HG03469 (cell line): ENCODE measurements around the gene IGSF8.

ENCODE experiments used
- ATAC-seq: cut with Tn5 transposase; IDR thresholded peaks from one replicate; pipeline ENCODE4 v1.9.1; 2021; ENCODE audit warnings: mild to moderate bottlenecking, moderate library complexity, moderate number of reproducible peaks; ENCODE audit not compliant: unreplicated experiment

The IGSF8 gene

GRCh38 chr1:160089883-160090282 lies 8.5 kb downstream of the IGSF8 start:
- ATAC-seq = no peak

GRCh38 chr1:160087118-160087662 lies 11.2 kb downstream of the IGSF8 start:
- no peak for ATAC-seq

GRCh38 chr1:160086456-160086892 lies 11.9 kb downstream of the IGSF8 start:
- no peak for ATAC-seq

- no peak for ATAC-seq
Observed at GRCh38 chr1:160085686-160086455, 12.5 kb downstream of the IGSF8 start.

GRCh38 chr1:160084771-160085321 lies 13.6 kb downstream of the IGSF8 start:
- ATAC-seq = no peak

GRCh38 chr1:160083968-160084770 lies 14.2 kb downstream of the IGSF8 start:
- no peak for ATAC-seq

GRCh38 chr1:160082926-160083325 lies 15.5 kb downstream of the IGSF8 start:
- ATAC-seq = no peak

- ATAC-seq = no peak
Observed at GRCh38 chr1:160082487-160082886, 15.9 kb downstream of the IGSF8 start.

GRCh38 chr1:160081261-160081936 lies 17.0 kb downstream of the IGSF8 start, which contains the start of gene KCNJ9:
Gene KCNJ9 (plus strand): TSS chr1:160081538. CDS start chr1:160084031, 2,493 bp downstream.
- ATAC-seq = no peak

GRCh38 chr1:160080381-160081100 lies 17.9 kb downstream of the IGSF8 start:
- no peak for ATAC-seq

GRCh38 chr1:160079448-160079847 lies 19.0 kb downstream of the IGSF8 start:
- ATAC-seq = no peak

GRCh38 chr1:160078512-160079195 lies 19.8 kb downstream of the IGSF8 start:
- ATAC-seq = peak; percentile 52

- ATAC-seq = no peak
Observed at GRCh38 chr1:160077486-160077885, 20.9 kb downstream of the IGSF8 start.

GRCh38 chr1:160076295-160076694 lies 22.1 kb downstream of the IGSF8 start:
- ATAC-seq = no peak

GRCh38 chr1:160075836-160076235 lies 22.6 kb downstream of the IGSF8 start:
- ATAC-seq = no peak

GRCh38 chr1:160074865-160075264 lies 23.6 kb downstream of the IGSF8 start:
- no peak for ATAC-seq

- no peak for ATAC-seq
Observed at GRCh38 chr1:160071289-160071688, 27.1 kb downstream of the IGSF8 start.

GRCh38 chr1:160070243-160071163 lies 27.9 kb downstream of the IGSF8 start:
- ATAC-seq = no peak
